HL-60 (cell line): ENCODE data around the gene BRAF.

Experiments used
- POLR2AphosphoS5 ChIP-seq: IDR thresholded peaks from 2 replicates; pipeline ENCODE4 v1.6.1; 2012; ENCODE audit warnings: low read depth
- TF ChIP-seq, protein P1 (sequence below): IDR thresholded peaks from one replicate; pipeline ENCODE4 v1.5.1; 2011; ENCODE audit warnings: low read length, control low read depth, inconsistent platforms; ENCODE audit not compliant: insufficient read depth

DNA sequence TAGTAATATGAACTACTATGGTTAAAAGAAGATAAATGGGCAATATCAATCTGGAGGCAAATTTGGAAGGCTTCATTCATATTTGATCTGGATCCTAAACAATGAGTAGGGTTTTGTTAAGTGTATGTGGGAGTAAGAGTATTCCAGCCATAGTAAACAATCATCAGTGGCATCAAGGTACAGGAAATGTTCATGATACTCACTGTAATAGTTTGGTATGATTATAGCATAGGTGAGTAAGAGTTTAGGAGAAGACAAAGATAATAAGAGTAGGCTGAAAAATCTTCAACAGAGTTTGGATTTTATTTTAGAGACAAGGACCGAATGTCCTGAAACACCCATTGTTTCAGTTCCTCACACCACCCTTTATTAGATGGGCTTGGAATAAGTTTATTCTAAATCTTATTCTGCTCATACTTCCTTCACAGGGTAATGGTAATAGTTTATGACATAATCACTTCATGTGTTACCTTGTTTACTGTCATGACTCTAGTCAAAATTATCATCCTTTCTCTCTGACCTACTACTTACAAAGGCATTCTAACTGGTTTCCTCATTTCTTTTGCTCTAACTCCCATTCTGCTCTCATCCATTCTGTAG is 38.9 kb downstream of the BRAF start:
- TF ChIP-seq, protein P1, sequence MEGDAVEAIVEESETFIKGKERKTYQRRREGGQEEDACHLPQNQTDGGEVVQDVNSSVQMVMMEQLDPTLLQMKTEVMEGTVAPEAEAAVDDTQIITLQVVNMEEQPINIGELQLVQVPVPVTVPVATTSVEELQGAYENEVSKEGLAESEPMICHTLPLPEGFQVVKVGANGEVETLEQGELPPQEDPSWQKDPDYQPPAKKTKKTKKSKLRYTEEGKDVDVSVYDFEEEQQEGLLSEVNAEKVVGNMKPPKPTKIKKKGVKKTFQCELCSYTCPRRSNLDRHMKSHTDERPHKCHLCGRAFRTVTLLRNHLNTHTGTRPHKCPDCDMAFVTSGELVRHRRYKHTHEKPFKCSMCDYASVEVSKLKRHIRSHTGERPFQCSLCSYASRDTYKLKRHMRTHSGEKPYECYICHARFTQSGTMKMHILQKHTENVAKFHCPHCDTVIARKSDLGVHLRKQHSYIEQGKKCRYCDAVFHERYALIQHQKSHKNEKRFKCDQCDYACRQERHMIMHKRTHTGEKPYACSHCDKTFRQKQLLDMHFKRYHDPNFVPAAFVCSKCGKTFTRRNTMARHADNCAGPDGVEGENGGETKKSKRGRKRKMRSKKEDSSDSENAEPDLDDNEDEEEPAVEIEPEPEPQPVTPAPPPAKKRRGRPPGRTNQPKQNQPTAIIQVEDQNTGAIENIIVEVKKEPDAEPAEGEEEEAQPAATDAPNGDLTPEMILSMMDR = no peak
- no peak for TF ChIP-seq POLR2AphosphoS5
